GM18867 (cell line): ENCODE measurements around the gene PARD3B.

ENCODE experiments used
- ATAC-seq: cut with Tn5 transposase; IDR thresholded peaks from one replicate; pipeline ENCODE4 v1.9.1; 2021; ENCODE audit warnings: mild to moderate bottlenecking, moderate library complexity; ENCODE audit not compliant: unreplicated experiment

The PARD3B gene

DNA sequence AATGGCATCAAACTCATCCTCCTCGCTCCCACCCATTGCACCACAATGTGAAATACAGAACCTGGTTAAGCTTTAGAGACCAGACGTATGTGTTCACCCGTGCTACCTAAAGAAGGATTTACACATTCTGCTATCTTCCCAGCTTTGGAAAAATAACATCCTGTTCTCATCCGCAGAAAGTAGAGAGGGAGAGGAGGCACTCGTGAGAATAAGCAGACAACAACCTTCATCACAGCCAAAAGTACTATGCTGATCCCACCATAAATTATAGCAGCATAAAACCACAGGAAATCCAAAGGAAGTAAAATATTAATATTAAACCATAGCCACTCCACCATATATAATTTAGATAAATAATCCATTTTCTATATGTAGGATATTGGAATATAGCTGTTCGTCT lies 1025.4 kb downstream of the PARD3B start:
- no peak for ATAC-seq

DNA sequence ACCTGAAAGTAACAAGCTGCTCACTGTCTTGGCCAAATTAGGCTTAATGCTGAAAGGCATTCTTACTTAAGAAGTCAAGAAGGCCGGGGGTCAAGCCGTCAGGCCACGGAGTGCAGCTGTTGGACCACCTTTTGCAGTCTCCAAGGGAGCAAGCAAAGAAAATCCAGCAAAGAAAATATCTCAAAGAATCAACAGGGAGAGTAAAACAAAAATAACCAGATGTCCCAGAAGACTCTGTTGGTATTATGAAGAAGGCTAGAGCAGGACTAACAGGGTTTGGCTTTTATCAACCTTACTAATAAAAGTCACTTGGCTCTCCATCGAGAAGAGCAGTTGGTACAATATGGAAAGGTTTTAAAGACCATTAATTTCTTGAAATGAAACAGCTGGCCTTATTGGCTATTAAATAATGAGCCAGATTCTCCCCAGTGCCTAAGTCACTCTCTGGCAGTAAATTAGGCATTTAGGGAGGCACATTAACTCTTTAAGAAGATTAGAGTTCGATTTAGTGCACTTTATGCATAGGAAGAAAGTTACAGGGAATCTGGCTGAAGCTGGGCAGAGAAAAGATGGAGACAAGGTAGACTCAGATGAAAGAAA lies 1026.2 kb downstream of the PARD3B start:
- no peak for ATAC-seq

DNA sequence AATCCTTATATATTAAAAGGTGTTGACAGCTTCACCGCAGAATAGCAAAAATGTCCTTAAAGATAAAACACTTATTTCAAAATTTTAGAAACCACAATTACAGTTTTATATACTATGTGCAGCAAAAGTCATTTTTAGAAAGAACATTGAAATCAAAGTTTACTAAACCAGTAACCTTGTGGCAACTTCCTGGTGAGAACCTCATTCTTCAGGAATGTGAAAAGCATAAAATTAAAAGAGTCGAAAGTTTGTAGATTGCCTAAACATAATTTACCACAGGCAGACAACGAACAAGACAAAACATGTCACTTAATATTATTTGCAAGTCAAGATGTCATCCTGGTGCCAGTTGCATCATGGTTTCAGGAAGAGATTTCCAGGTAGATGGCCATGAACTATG lies 1028.7 kb downstream of the PARD3B start:
- no peak for ATAC-seq

DNA sequence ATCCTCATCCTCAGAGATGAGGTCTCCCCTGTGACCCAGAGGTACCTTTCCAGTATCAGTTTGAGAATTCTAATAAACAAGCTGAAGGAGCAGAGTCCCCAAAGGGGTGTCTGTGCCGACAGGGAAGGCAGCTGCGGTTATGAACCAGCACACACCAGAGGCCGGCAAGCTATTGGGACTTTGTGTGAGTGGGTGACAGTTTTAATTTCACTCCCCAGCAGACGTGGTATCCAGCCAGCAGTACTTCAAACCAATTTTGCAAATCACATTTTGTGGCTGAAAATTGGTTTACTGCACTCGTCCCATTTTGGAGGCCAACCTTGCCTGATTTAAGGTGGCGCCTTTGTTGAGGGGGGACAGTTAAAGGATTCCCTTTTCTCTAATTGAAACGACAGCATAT lies 1034.1 kb downstream of the PARD3B start:
- ATAC-seq, result no peak

DNA sequence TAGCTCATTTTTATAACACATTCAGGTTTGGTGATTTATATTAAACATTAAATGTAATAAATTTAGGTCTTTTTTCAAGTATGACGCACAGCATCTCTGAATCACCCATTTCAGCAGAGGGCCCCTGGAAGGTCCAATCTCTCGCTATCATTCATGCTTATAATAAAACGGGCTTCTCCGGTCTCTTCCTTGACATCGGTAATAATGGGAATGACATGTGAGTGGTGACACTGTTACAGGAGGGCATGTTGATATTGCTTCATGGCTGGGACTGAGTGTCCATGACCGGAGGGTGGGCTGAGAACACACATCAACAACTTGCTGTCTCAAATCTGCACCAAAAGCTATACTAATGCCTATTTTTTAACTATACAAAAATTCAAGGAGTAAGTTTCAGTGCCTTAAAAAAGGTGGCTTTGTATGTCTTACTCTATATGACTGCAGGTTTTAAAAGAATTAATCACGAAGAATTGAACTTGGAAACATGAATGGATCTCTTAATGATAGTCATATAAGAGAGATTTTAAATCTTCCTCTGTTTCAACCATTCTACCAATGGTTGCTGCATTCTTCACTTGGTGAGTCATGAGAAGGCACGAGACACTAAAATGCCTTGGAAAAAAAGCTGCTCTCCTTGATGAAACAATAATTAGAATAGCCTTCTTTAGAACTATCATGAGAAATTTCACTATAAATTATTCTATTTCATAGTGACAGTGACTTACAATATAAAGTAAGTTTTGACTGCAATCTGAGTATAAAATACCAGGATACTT lies 1035.1 kb downstream of the PARD3B start:
- ATAC-seq, result no peak

DNA sequence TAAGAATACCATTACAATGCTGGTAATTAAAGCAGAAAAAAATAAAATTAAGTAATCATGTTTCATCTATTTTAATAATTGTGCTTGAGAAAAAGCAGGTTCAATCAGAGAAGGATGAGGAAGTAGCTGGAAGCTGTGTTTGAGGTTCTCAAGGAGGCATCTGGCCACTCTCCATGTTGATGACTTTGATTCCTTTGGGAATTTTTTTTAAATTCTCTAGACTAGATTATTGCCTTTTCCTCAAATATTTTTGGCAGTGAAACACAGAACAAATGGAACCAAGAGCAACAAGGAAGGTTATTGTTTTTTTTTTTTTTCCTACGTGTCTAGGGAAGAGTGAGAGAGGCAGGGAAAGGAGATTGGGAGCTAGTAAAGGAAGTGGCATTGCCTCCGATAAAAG lies 1037.1 kb downstream of the PARD3B start:
- ATAC-seq, result no peak

DNA sequence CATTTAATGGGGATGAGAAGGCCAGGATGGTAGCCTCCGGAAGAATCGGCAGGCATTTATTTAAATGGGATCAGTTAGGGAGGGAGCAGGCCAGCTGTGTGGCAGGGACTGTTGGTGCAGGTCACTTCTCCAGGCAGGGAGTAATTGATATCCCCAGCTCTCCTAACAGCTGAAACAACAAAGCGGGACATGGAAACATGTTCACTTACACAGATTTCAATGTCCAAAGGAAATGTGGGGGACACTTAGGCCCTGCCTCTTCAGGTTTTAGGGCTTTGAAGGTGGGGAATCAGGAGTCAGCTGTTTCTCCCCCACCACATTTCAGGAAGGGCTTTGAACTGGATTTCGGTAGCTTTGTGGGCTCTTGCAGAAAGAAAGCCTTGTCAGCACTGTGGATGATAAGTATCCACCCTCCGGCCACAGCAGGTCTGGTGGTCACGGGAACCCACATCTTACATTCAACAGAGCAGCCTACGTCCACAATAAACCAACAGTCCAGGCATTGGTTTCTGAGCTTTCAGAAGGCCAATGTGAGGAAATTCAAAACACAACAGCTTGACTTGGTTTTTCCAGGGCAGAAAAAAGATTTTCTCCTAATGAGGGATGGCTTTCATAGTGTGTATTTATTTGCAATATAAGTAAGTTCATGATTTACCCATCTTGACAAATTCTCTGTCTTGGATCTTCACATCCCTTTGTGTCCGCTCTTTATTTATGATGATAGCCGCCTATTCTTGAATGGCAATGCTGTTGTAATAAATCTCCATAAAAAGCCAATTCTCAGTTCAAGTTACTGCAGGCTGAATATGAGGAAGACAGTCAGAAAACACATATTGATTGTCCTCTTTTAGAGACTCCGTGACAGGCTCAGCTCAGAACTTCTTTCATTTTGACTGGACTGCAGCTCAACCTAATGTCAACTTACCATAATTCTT lies 1040.4 kb downstream of the PARD3B start:
- ATAC-seq, result no peak

DNA sequence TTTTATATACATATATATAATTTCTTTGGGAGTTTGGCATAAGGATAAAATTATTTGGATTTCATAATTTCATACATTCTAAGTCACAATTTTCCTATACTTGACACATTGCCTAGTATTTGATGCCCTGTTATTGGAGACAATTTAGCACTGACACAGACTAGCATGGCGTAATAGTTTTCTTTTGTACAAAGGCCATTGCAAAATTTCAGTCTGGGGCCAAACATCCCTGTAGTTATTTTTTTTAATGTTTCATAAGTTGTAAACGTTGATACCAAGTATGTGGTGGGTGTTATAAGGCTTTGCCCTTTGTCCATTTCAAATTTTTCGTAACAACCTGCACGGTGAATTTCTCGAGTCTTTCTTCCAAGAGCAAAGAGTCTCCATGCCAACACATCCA lies 1041.4 kb downstream of the PARD3B start:
- no peak for ATAC-seq

DNA sequence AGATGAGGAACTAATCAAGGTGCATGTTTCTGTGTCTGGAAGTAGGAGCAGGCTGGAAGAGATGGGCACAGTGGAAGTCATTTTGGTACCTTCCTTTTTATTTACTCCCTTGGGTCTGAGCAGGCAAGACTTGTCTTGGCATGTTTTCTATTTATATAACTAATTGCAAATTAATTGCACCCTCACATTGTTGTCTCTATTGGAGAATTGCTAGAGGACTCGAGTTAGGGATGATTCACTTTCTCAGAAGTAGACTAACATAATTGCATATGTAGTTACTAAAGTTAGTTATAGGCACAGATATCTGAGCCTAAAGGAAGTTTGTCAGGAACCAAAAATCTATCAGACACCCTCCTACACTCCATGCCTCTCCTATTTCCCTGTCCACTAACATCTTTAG lies 1044.2 kb downstream of the PARD3B start:
- ATAC-seq, result no peak

DNA sequence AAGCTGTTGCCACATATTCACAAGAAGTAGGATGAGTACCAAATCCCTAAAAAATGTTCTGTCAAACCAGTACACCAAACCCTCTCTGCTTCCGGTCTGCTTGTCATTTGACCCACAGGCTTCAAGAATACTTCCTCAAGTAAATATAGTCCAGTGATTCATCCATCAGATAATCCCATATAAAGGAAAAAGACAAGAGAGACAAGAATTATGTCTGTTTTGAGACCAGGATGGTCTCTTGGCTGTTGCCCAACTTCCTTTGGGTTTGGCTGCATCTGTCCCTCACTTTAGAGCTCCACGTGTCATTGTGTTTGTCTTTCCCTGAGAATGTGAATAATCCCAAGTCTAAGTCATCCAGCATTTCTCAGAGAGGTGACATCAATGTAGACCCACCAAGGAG lies 1045.5 kb downstream of the PARD3B start:
- no peak for ATAC-seq

DNA sequence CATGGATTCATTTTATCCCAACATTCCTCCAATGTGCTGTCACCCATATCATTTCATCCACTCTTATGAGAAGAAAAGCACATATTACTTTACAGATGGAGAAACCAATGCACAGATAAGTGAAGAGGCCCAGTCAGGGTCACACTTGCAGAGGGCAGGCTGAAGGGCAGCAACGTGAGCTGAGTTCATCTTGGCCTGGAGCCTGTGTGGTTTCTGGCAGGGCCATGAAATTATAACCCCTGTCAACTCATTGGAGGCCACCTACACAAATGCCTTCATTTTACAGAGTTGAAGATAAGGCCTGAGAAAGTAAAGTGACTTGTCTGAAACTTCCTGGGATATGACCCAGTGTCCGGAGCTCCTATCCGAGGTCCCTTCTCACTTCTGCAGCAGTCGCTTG lies 1048.6 kb downstream of the PARD3B start:
- no peak for ATAC-seq

DNA sequence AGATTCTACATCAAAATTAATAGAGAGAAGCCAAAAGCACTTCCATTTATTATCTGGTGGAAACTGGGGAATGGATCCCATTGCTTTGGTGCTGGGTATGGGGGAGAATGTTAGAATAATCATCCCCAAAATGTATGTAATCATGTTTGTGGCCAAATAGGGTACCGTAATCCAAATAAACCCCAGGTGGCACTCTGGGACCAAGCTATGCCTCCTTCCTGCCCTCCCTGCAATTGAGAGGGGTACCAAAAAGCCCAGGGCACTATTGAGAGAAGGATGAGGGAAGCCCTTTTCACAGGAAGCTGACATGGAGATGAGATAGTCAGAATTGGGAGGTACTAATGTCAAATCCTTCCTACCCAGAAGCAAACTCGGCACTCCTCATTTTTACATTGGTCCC lies 1051.3 kb downstream of the PARD3B start:
- ATAC-seq, result no peak

DNA sequence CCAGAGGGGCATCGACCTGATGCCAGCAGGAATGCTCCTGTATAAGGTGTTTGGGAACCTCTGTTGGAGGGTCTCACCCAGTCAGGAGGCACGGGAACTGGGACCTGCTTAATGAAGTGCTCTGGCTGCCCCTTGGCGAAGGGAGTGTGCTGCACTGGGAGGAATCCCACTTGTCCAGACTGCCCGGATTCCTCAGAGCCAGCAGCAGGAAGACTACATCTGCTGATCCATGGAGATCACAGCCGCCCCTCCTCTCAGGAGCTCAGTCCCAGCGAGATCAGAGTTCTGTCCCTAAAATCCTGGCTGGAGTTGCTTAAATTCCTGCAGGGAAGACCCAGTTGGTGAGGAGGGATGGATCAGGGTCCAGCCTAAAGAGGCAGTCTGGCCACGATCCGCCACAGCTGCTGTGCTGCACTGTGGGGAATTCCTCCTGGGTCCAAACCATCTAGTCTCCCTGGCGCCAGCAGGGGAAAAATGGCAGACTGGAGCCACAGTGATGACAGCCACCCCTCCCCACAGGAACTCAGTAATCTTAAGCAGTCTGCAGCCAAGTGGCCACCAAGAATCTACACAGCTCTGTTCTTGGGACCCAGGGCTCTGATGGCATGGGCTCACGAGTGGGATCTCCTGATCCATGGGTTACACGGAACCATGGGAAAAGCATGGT lies 1060.5 kb downstream of the PARD3B start:
- no peak for ATAC-seq

DNA sequence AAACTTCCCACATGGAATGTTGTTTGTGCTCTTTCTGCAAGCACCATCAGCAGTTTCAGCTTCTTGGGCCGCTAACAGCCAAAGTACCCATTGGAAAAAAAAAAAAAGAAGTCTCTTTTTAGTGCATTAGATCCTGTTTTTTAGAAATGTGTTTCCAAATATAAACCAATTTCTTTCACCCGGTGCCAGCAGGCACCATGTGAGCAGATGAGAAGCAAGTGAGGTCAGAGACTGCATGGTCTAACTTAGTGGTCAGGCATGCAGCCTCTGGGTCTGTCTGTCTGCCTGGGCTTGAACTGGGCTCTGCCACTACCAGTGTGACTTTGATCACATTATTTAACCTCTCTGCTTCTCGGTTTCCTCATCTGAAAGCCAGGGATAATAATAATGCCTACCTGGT lies 1061.9 kb downstream of the PARD3B start:
- no peak for ATAC-seq

DNA sequence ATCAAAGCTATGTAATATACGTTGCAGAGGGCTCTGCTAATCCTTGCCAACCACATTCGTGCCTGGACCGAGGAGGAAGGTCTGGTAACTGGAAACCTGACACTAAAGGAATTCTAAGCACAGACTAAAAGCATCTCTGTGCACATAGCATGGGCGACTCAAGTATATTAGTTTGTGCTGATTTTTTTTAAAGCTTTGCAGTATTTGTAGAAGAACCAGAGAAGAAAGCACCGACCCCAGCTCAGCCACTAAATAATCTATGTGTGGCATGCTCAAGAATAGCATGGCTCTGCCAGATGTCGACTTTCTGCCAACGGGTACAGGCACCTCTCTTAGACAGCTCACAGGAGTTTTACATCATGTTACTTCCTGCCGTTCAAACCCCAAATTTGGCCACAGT lies 1063.8 kb downstream of the PARD3B start:
- ATAC-seq, result no peak

DNA sequence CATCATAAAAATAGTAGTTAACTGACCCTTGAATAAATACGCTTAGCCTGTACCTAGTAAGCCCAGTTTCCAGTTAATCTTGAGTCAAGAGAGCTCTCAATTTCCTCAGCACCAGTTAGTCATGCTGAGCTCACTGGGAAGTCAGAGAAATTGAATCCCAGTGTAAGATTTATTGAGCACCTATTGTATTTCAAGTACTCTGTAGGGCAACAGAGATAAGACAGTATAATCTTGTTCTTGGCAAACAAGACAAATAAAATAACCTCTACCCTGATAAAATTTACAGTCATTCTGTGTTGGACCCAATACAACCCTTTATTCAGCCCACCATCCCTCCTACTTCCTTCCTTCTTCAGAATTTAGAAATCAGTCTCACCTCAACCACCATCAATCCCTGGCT lies 1065.2 kb downstream of the PARD3B start:
- ATAC-seq, result no peak

DNA sequence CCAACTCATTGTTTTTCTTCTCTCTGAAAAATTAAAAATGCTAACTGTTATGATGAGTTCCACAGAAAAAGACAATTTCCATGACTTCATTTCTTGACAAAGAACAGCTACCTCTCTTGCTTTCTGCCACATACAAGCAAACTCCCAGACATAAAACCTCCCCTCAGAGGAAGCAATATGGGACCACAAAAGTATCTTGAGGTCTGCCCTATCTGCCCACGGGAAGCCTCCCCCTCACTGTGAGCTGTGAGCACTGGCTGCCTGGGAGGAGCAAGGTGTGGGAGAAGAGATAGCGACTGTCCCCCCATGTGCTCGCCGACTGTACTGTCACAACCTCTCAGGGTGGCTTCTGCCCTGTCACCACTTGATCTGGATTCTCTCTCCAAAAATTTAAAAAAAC lies 1067.4 kb downstream of the PARD3B start:
- no peak for ATAC-seq

DNA sequence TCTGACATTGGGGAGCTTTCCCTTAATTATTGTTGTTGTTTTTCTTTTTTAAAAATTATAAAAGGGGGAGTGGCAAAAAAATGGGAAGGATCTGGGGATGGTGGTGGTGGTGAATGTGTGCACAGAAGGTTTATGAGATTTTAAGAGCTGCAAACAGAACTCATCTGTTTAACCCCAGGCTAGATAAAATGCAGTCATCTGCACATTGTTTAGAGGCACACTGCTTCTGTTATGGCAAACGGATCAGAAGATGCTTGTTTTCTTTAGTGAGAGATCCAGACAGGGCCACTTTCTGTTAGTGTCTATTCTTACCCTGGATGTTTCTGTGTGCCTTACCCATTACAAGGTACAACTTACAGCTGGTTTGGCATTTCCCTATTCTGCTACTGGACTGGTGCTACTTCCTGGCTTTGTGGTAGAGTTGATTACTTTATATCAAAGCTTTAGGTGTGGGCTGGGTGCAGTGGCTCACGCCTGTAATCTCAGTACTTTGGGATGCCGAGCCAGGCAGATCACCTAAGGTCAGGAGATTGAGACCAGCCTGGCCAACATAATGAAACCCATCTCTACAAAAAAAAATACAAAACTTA lies 1068.8 kb downstream of the PARD3B start:
- ATAC-seq, result no peak

DNA sequence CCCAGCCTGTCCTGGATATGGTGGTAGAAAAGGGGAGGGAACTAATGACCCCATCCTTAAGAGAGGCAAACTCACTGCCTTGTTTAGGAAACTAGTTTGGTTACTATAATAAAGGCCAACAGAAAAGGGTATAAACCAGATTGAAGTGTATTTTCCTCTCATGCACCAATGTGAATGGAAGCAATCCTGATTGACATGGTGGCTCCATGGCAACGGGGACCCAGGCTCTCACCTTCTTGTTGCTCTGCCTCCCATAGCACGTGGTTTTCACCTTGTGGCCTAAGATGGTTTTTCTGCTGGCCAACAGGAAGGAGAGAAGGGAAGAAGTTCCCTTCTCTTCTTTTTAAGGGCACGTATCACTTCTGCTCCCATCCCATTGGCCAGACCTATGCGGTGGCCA lies 1069.7 kb downstream of the PARD3B start:
- ATAC-seq, result no peak

DNA sequence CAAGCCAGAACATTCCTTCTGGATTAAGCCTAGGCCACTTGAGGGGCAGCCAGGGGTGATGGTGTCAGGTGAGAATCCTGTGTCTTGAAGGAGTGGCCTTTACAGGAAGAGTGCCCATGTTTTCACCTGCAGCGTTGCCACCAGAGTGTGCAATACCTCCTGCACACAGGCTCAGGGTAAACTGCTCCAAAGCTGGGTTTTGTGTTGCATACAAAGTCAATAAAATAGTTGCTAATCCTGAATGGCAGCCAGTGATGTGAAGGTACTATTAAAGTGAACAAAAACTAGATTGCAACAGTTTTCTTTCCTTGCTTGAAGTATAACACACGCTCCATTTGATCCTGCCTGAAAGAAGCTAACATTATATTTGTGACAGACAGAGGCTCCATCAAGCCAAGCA lies 1072.6 kb downstream of the PARD3B start:
- ATAC-seq, result no peak

DNA sequence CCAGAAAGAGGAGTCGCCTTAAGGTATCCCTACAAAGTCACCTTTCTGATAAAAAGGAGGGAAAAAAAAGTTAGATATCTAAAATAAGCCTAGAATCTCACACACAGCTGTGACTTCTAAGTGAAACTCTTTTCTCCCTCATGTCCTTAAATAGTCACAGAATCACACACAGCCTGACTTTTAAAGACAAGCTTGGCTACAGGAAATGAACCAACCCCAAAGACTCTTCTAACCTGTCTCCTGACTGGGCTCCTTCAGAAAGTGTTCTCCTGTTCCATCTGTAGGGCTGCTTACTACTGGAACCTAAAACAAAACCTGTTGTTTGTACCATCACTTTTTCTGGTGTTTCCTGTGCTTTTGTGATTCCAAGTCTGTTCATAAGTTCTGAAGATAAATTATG lies 1074.3 kb downstream of the PARD3B start:
- no peak for ATAC-seq
